Psoas muscle (tissue), 8 donors: ENCODE measurements around the gene POR. TPM values are rescaled to one million over a fixed set of nuclear protein-coding genes. Genes with fewer than 3 reads are reported as not detected.

Experiments
- ATAC-seq, 4 donors: fragments of 200-7000 bp; cut with Tn5 transposase; one replicate each; pipeline ENCODE4 v1.9.1; 2020; ENCODE audit warnings: moderate library complexity in 3 of 4, mild to moderate bottlenecking in 2 of 4
- DNase-seq, 2 donors: peaks; one replicate each; pipeline ENCODE4 v3.0.0-alpha.2; 2020
- H3K27ac ChIP-seq: fragments of 200-600 bp; one replicate; pipeline ENCODE4 v1.8.0; 2022
- H3K27me3 ChIP-seq, 3 donors: fragments of 200-600 bp in 1 of 3; one replicate each; pipeline versions ENCODE4 v1.6.1 to v1.8.0; 2013 to 2022; ENCODE audit warnings: low read length in 2 of 3, mild to moderate bottlenecking in 2 of 3, moderate library complexity in 1 of 3; ENCODE audit not compliant: insufficient read depth in 3 of 3
- H3K36me3 ChIP-seq, 2 donors: fragments of 200-600 bp in 1 of 2; one replicate each; pipeline versions ENCODE4 v1.6.1 to v1.8.0; 2013 to 2022; ENCODE audit warnings: low read depth in 1 of 2, mild to moderate bottlenecking in 1 of 2, moderate library complexity in 1 of 2; ENCODE audit not compliant: insufficient read depth in 1 of 2
- H3K4me1 ChIP-seq: fragments of 200-600 bp; one replicate; pipeline ENCODE4 v1.8.0; 2022
- H3K4me3 ChIP-seq: fragments of 200-600 bp; one replicate; pipeline ENCODE4 v1.8.0; 2022; ENCODE audit warnings: mild to moderate bottlenecking
- H3K9me3 ChIP-seq: fragments of 200-600 bp; one replicate; pipeline ENCODE4 v1.8.0; 2022
- CTCF ChIP-seq: fragments of 200-600 bp; IDR thresholded peaks from one replicate; pipeline ENCODE4 v1.8.0; 2022; ENCODE audit warnings: antibody characterized with exemption
- WGBS, 3 donors: extraction: QIAGEN DNeasy Blood & Tissue Kit; methylation state at CpG; one replicate each; pipeline versions ENCODE4 v1.1.6 to v1.1.7; 2013; 5-methylcytosine and 5-hydroxymethylcytosine counted together
- intact Hi-C, 2 donors: fragments of 100-400 bp; cut with DNase I; formaldehyde crosslinking; loops; one replicate each; pipeline versions ENCODE4 v1.11.0 to v1.14.2; 2022
- polyA plus RNA-seq, 3 donors: library from polyadenylated mRNA; stranded (reverse); fragments of 200-250 nt; gene quantifications; one replicate each; pipeline ENCODE4 v1.2.3, GENCODE V29; 2013
- total RNA-seq, 4 donors: library from RNA; stranded (reverse); fragmentation: NEBNext Ultra II Directional in 2 of 4; extraction: Animal tissue kit (Norgen Biotek cat#: 25700) in 2 of 4; gene quantifications; one replicate each; pipeline versions ENCODE4 v1.2.1 to v1.2.4, GENCODE V29; 2021 to 2023
- donor health status: healthy with polysubstance abuse.
- donor health status: DM: no; HTN: no; CAD: no; lungs with moderate emphysema.
- donor health status: Bipolar disorder and iron deficiency.
- donor health status: healthy.
- donor health status: DM: yes; HTN: yes; CAD: no.
- donor health status: DM: no; HTN: no; CAD: no.
- donor health status: DM: no; HTN: no; CAD: no.
- donor health status: DM: yes; HTN: yes; CAD: no.

Gene POR
- total and polyA plus RNA-seq, 7 donors = 48.8 to 288 (median 138) TPM

DNA sequence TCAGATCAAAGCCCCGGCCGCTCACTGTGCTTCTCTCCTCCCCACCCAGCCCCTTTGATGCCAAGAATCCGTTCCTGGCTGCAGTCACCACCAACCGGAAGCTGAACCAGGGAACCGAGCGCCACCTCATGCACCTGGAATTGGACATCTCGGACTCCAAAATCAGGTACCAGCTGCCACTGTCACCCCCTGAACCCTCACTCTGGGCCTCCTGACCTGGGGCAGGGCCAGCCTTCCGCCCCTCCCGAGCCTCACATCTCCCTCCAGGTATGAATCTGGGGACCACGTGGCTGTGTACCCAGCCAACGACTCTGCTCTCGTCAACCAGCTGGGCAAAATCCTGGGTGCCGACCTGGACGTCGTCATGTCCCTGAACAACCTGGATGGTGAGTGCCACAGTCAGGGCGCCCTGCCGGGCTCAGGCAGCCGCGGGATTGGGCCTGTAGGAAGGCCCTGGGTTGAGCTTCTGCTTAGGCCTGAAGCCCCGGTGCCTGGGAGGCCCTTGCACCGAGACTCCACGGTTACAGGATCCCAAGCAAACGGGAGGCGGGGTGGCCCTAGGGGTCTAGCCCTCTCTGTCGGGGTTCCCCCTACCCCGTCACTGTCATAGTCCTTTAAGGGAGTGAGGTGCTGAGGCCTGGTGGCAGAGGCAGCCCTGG, 68.6 kb downstream of the POR start:
- DNase-seq = peak in 1 of 2 donors; percentile 60
- no peaks in the 10 kb centered on the region for H3K4me1 ChIP-seq
- no peak for TF ChIP-seq CTCF
- intact Hi-C loops = loop anchor here in 1 of 2 donors (2.0 kb wide), 1 partner anchor 15 kb away; no protein-coding TSS in a partner anchor
- peaks cover 2 to 87% of the 10 kb centered on the region in 2 donors for H3K36me3 ChIP-seq
- WGBS, 3 donors = 74 to 83% (median 82%) methylated on average over 26 of the region's 26 CpGs
- H3K27ac ChIP-seq = no peak overlapping the region
- no peaks in the 10 kb centered on the region for H3K27me3 ChIP-seq
- peak in 2 of 4 donors; percentile 6 to 25 for ATAC-seq
- no peaks in the 10 kb centered on the region for H3K9me3 ChIP-seq
- H3K4me3 ChIP-seq = no peak overlapping the region

DNA sequence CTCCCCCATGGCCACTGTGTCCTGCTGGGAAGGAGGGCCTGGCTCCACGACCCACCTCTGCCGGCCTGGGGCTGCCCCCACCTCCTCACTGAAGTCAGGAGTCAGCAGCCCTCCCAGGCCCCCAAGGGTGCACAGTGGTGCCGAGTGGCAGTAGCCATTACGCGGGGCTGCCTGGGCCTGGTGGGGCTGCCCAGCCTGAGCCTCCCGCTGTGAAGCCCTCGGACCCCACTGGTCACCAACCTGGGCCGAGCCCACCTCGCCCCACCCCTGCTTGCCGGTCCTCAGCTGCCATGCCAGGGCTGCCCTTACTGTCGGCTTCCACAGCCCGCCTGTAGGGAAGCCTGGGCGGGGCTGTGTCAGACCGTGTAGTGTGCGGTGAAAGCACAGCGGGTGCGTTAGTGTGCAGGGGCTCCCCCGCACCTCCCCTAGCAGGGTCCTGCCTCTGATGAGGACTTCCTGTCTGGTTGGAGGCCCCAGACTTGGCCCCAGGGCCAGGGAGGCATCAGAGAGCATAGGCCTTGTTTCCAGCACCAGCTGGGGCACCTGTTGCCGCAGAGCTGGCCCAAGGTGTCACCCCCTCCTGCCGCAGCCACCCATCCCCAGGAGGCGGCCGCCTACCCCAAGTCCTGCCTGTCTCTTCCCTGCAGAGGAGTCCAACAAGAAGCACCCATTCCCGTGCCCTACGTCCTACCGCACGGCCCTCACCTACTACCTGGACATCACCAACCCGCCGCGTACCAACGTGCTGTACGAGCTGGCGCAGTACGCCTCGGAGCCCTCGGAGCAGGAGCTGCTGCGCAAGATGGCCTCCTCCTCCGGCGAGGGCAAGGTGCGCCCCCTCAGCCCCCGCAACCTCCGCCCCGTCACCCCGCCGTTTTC, 69.4 kb downstream of the POR start:
- Histone ChIP-seq H3K9me3 (no peaks in the 10 kb centered on the region), H3K27ac (no peak overlapping the region), H3K4me3 (no peak overlapping the region), H3K4me1 (no peaks in the 10 kb centered on the region), H3K27me3 (no peaks in the 10 kb centered on the region), H3K36me3 (peaks cover 2 to 84% of the 10 kb centered on the region in 2 donors)
- WGBS, 3 donors = 91 to 94% (median 93%) methylated on average over 44 of the region's 44 CpGs
- no peak for TF ChIP-seq CTCF
- ATAC-seq (no peak), DNase-seq (peak in 1 of 2 donors; percentile 46)
- intact Hi-C loops = loop anchor here in 1 of 2 donors (2.0 kb wide), 1 partner anchor 16 kb away; no protein-coding TSS in a partner anchor

GRCh38 chr7:75985009-75985517, 70.1 kb downstream of the POR start:
- Histone ChIP-seq H3K4me3 (no peak overlapping the region), H3K27ac (no peak overlapping the region), H3K4me1 (peaks cover 6% of the 10 kb centered on the region), H3K36me3 (peaks cover 2 to 77% of the 10 kb centered on the region in 2 donors), H3K27me3 (no peaks in the 10 kb centered on the region), H3K9me3 (no peaks in the 10 kb centered on the region)
- ATAC-seq (no peak), DNase-seq (no peak)
- 84 to 93% (median 87%) methylated on average over 19 to 21 of the region's 21 CpGs for WGBS, 3 donors
- intact Hi-C loops = loop anchor here in 1 of 2 donors (2.0 kb wide), 1 partner anchor 16 kb away; no protein-coding TSS in a partner anchor
- no peak for TF ChIP-seq CTCF

DNA sequence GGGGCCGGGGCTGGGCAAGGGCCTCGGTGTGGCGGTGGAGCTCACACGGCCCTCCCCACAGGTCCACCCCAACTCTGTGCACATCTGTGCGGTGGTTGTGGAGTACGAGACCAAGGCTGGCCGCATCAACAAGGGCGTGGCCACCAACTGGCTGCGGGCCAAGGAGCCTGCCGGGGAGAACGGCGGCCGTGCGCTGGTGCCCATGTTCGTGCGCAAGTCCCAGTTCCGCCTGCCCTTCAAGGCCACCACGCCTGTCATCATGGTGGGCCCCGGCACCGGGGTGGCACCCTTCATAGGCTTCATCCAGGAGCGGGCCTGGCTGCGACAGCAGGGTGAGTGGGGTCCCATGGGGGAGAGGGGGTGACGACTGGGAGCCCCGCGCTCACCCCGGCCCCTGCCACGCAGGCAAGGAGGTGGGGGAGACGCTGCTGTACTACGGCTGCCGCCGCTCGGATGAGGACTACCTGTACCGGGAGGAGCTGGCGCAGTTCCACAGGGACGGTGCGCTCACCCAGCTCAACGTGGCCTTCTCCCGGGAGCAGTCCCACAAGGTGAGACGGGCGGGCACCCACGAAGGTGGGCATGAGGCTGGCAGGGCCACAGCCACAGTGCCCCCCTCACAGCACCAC, 70.7 kb downstream of the POR start:
- DNase-seq (peak; percentile 63 to 75), ATAC-seq (no peak)
- WGBS, 3 donors = 73 to 79% (median 78%) methylated on average over 34 to 41 of the region's 41 CpGs
- H3K9me3 ChIP-seq = no peaks in the 10 kb centered on the region
- H3K4me1 ChIP-seq = peaks cover 12% of the 10 kb centered on the region
- peak overlapping the region; percentile 23 for H3K27ac ChIP-seq
- H3K36me3 ChIP-seq = peaks cover 2 to 72% of the 10 kb centered on the region in 2 donors
- intact Hi-C loops = loop anchor here in 1 of 2 donors (2.0 kb wide), 1 partner anchor 17 kb away; no protein-coding TSS in a partner anchor
- no peak for TF ChIP-seq CTCF
- no peak overlapping the region for H3K4me3 ChIP-seq
- no peaks in the 10 kb centered on the region for H3K27me3 ChIP-seq
